ENCODE results near the gene BEST2.

BEST2 gene

GRCh38 chr19:12790628-12791344 is 39.2 kb downstream of the BEST2 start:
- TF ChIP-seq CTCF (IDR thresholded peaks at IDR 0.05): no peak
- Histone ChIP-seq H3K27ac (peak overlapping the region; percentile 100), H3K4me1 (ENCODE audit: control insufficient read depth in 1 of 2, insufficient read depth in 1 of 2, low read depth in 1 of 2, low read length in 1 of 2) (peaks cover 47 to 60% of the 10 kb centered on the region in 2 experiments), H3K4me3 (ENCODE audit: low read depth in 1 of 2, low read length in 1 of 2) (peak overlapping the region; percentile 87 to 99), H3K36me3 (peaks cover 8% of the 10 kb centered on the region), H3K9me3 (no peaks in the 10 kb centered on the region), H3K27me3 (no peaks in the 10 kb centered on the region)

GRCh38 chr19:12791345-12792050 is 39.9 kb downstream of the BEST2 start, which contains the start of gene JUNB:
TSS of gene JUNB (plus strand) at chr19:12791486. CDS start at chr19:12791772, 286 bp downstream.
- peak; percentile 51 for TF ChIP-seq CTCF (IDR thresholded peaks at IDR 0.05)
- Histone ChIP-seq H3K36me3 (peaks cover 8% of the 10 kb centered on the region), H3K4me3 (ENCODE audit: low read depth in 1 of 2, low read length in 1 of 2) (peak within 1 kb of the TSS; percentile 87 to 99), H3K9me3 (no peaks in the 10 kb centered on the region), H3K4me1 (ENCODE audit: control insufficient read depth in 1 of 2, insufficient read depth in 1 of 2, low read depth in 1 of 2, low read length in 1 of 2) (peaks cover 47 to 61% of the 10 kb centered on the region in 2 experiments), H3K27ac (peak within 1 kb of the TSS; percentile 100), H3K27me3 (no peaks in the 10 kb centered on the region)

GRCh38 chr19:12792051-12792852 is 40.7 kb downstream of the BEST2 start:
- Histone ChIP-seq H3K4me1 (ENCODE audit: control insufficient read depth in 1 of 2, insufficient read depth in 1 of 2, low read depth in 1 of 2, low read length in 1 of 2) (peaks cover 41 to 55% of the 10 kb centered on the region in 2 experiments), H3K4me3 (ENCODE audit: low read depth in 1 of 2, low read length in 1 of 2) (peak overlapping the region; percentile 87 to 99), H3K9me3 (no peaks in the 10 kb centered on the region), H3K36me3 (peaks cover 8% of the 10 kb centered on the region), H3K27ac (peak overlapping the region; percentile 100), H3K27me3 (no peaks in the 10 kb centered on the region)
- TF ChIP-seq CTCF (IDR thresholded peaks at IDR 0.05): no peak

- Histone ChIP-seq H3K27me3 (no peaks in the 10 kb centered on the region), H3K4me1 (ENCODE audit: control insufficient read depth in 1 of 2, insufficient read depth in 1 of 2, low read depth in 1 of 2, low read length in 1 of 2) (peaks cover 34 to 48% of the 10 kb centered on the region in 2 experiments), H3K27ac (peak overlapping the region; percentile 100), H3K9me3 (no peaks in the 10 kb centered on the region), H3K4me3 (ENCODE audit: low read depth in 1 of 2, low read length in 1 of 2) (peak overlapping the region; percentile 87 to 99), H3K36me3 (peaks cover 8% of the 10 kb centered on the region)
- TF ChIP-seq CTCF (IDR thresholded peaks at IDR 0.05): no peak
Observed at GRCh38 chr19:12792853-12793289, 41.3 kb downstream of the BEST2 start.
